Sciatic nerve (tissue), 2 donors: ENCODE measurements around the gene MFSD1. TPM values are rescaled to one million over a fixed set of nuclear protein-coding genes. Genes with fewer than 3 reads are reported as not detected.
A peak's percentile ranks its signal among the peaks of the same experiment; 100 is the strongest.
"Not testable (repeated sequence)": the region's sequence is repeated elsewhere in the genome, so short reads cannot be mapped to it uniquely, and the experiment has no call there.

Experiments used
- ATAC-seq: fragments of 200-7000 bp; cut with Tn5 transposase; one replicate; pipeline ENCODE4 v1.9.1; 2020; ENCODE audit warnings: mild to moderate bottlenecking, moderate library complexity
- DNase-seq: peaks from one replicate; pipeline ENCODE4 v3.0.0-alpha.2; 2020; ENCODE audit warnings: low spot score
- intact Hi-C: fragments of 100-400 bp; cut with DNase I; formaldehyde crosslinking; loops from one replicate; pipeline ENCODE4 v1.14.2; 2022
- total RNA-seq: library from RNA; stranded (reverse); fragmentation: NEBNext Ultra II Directional; extraction: Animal tissue kit (Norgen Biotek cat#: 25700); gene quantifications from one replicate; pipeline ENCODE4 v1.2.1, GENCODE V29; 2021
- donor health status: DM: no; HTN: no; CAD: no.
- donor health status: DM: no; HTN: no; CAD: no.

Gene MFSD1
- total RNA-seq, 1 donor from 2014 or later, result 54.6 TPM

GRCh38 chr3:158775426-158776410, 26.1 kb upstream of the MFSD1 start:
- intact Hi-C loops, result no loop called here
- ATAC-seq, result no peak
- no peak for DNase-seq

GRCh38 chr3:158776531-158776930, 25.3 kb upstream of the MFSD1 start:
- ATAC-seq, result no peak
- no peak for DNase-seq
- intact Hi-C loops, result no loop called here

- ATAC-seq, result no peak
- DNase-seq, result no peak
- intact Hi-C loops, result no loop called here
Observed at GRCh38 chr3:158777161-158777873, 24.5 kb upstream of the MFSD1 start.

GRCh38 chr3:158780766-158781165, 21.1 kb upstream of the MFSD1 start:
- intact Hi-C loops, result no loop called here
- no peak for DNase-seq

GRCh38 chr3:158781191-158781590, 20.7 kb upstream of the MFSD1 start:
- DNase-seq (no peak), ATAC-seq (no peak)
- intact Hi-C loops, result no loop called here

More at GRCh38 chr3:158780766-158781165, 21.1 kb upstream of the MFSD1 start:
- ATAC-seq, result no peak

- intact Hi-C loops, result no loop called here
- DNase-seq, result no peak
- ATAC-seq, result no peak
Observed at GRCh38 chr3:158781849-158782248, 20.0 kb upstream of the MFSD1 start.

GRCh38 chr3:158782283-158782989, 19.4 kb upstream of the MFSD1 start:
- intact Hi-C loops, result no loop called here
- DNase-seq (no peak), ATAC-seq (no peak)

GRCh38 chr3:158783051-158783450, 18.8 kb upstream of the MFSD1 start:
- ATAC-seq (no peak), DNase-seq (no peak)
- intact Hi-C loops, result no loop called here

GRCh38 chr3:158785972-158786371, 15.9 kb upstream of the MFSD1 start:
- intact Hi-C loops, result no loop called here
- no peak for DNase-seq
- ATAC-seq, result no peak

GRCh38 chr3:158788446-158788845, 13.4 kb upstream of the MFSD1 start:
- intact Hi-C loops, result no loop called here
- DNase-seq (no peak), ATAC-seq (no peak)

GRCh38 chr3:158789592-158789991, 12.3 kb upstream of the MFSD1 start:
- peak; percentile 82 for ATAC-seq
- intact Hi-C loops, result no loop called here

GRCh38 chr3:158790901-158791589, 10.8 kb upstream of the MFSD1 start:
- no peak for DNase-seq
- ATAC-seq, result peak; percentile 76

More at GRCh38 chr3:158789592-158789991, 12.3 kb upstream of the MFSD1 start:
- no peak for DNase-seq

GRCh38 chr3:158791590-158791920, 10.3 kb upstream of the MFSD1 start:
- not testable (repeated sequence) for DNase-seq, ATAC-seq
- intact Hi-C loops, result loop anchor here (5.0 kb wide), 1 partner anchor 64 kb away; no protein-coding TSS in a partner anchor

More at GRCh38 chr3:158790901-158791589, 10.8 kb upstream of the MFSD1 start:
- intact Hi-C loops, result loop anchor here (5.0 kb wide), 1 partner anchor 64 kb away; no protein-coding TSS in a partner anchor

GRCh38 chr3:158792709-158793108, 9.1 kb upstream of the MFSD1 start:
- DNase-seq (no peak), ATAC-seq (no peak)
- intact Hi-C loops, result loop anchor here (5.0 kb wide), 1 partner anchor 65 kb away; no protein-coding TSS in a partner anchor

GRCh38 chr3:158794206-158794605, 7.6 kb upstream of the MFSD1 start:
- no peak for ATAC-seq
- intact Hi-C loops, result loop anchor here (5.0 kb wide), 1 partner anchor 67 kb away; no protein-coding TSS in a partner anchor
- no peak for DNase-seq

GRCh38 chr3:158794936-158795518, 6.8 kb upstream of the MFSD1 start:
- ATAC-seq (no peak), DNase-seq (no peak)
- intact Hi-C loops, result loop anchor here (5.0 kb wide), 1 partner anchor 68 kb away; no protein-coding TSS in a partner anchor

GRCh38 chr3:158801201-158801600, 653 bp upstream of the MFSD1 start:
- intact Hi-C loops, result no loop called here
- peak; percentile 7 for ATAC-seq
- no peak for DNase-seq
